Neuronal stem cell (in vitro differentiated cells): Measurements from ENCODE around the gene PRDM10.
A peak's percentile ranks its signal among the peaks of the same experiment; 100 is the strongest.

Experiments
- DNase-seq: peaks from one replicate; pipeline ENCODE4 v3.0.0-alpha.2; 2013; ENCODE audit warnings: low spot score
- H2AFZ ChIP-seq: one replicate; pipeline ENCODE4 v1.6.1; 2013; ENCODE audit warnings: mild to moderate bottlenecking, low read length, inconsistent platforms
- H2AK5ac ChIP-seq: 2 replicates; pipeline ENCODE4 v1.6.1; 2013; ENCODE audit warnings: low read depth, mild to moderate bottlenecking, inconsistent platforms, low read length, moderate library complexity, mixed read lengths
- H2BK120ac ChIP-seq: 2 replicates; pipeline ENCODE4 v1.6.1; 2013; ENCODE audit warnings: low read depth, mild to moderate bottlenecking, inconsistent platforms, low read length, moderate library complexity, mixed read lengths
- H2BK12ac ChIP-seq: one replicate; pipeline ENCODE4 v1.6.1; 2013; ENCODE audit warnings: low read length, inconsistent platforms
- H2BK15ac ChIP-seq: 2 replicates; pipeline ENCODE4 v1.6.1; 2013; ENCODE audit warnings: mild to moderate bottlenecking, low read length, inconsistent platforms, mixed read lengths
- H2BK5ac ChIP-seq: one replicate; pipeline ENCODE4 v1.6.1; 2013; ENCODE audit warnings: inconsistent platforms, mild to moderate bottlenecking, low read length, moderate library complexity
- H3K14ac ChIP-seq: one replicate; pipeline ENCODE4 v1.6.1; 2013; ENCODE audit warnings: low read length, inconsistent platforms
- H3K18ac ChIP-seq: 2 replicates; pipeline ENCODE4 v1.6.1; 2013; ENCODE audit warnings: low read length, inconsistent platforms
- H3K23ac ChIP-seq: 2 replicates; pipeline ENCODE4 v1.6.1; 2013; ENCODE audit warnings: low read depth, mild to moderate bottlenecking, mixed read lengths, low read length, inconsistent platforms; ENCODE audit not compliant: poor library complexity
- H3K27ac ChIP-seq: replicated peaks from 3 replicates; pipeline ENCODE4 v1.5.1; 2013; ENCODE audit warnings: low read length, inconsistent platforms
- H3K27me3 ChIP-seq, 3 experiments: 2 replicates each; pipeline ENCODE4 v1.6.1; 2013; ENCODE audit warnings: low read length in 3 of 3, mild to moderate bottlenecking in 2 of 3, inconsistent platforms in 1 of 3, low read depth in 1 of 3, mixed read lengths in 1 of 3, moderate library complexity in 1 of 3; ENCODE audit not compliant: control insufficient read depth in 3 of 3, insufficient read depth in 3 of 3
- H3K36me3 ChIP-seq, 2 donors: replicated peaks in 1 of 2; 2 replicates each; pipeline ENCODE4 v1.6.1; 2013; ENCODE audit warnings: low read length in 2 of 2; ENCODE audit not compliant: control insufficient read depth in 2 of 2, insufficient read depth in 2 of 2
- H3K4ac ChIP-seq: 2 replicates; pipeline ENCODE4 v1.6.1; 2013; ENCODE audit warnings: inconsistent platforms, mild to moderate bottlenecking, low read length, moderate library complexity
- H3K4me1 ChIP-seq, 2 donors: 1 replicate in 1 of 2; 2 replicates in 1 of 2; pipeline ENCODE4 v1.6.1; 2013; ENCODE audit warnings: low read length in 2 of 2, low read depth in 1 of 2; ENCODE audit not compliant: control insufficient read depth in 2 of 2, insufficient read depth in 1 of 2
- H3K4me2 ChIP-seq: one replicate; pipeline ENCODE4 v1.6.1; 2013; ENCODE audit warnings: mild to moderate bottlenecking, low read length, inconsistent platforms; ENCODE audit not compliant: insufficient read depth, poor library complexity, severe bottlenecking
- H3K4me3 ChIP-seq, 2 donors: 2 replicates each; pipeline ENCODE4 v1.5.1; 2013; ENCODE audit warnings: low read length in 2 of 2, mild to moderate bottlenecking in 2 of 2, inconsistent platforms in 1 of 2, moderate library complexity in 1 of 2
- H3K79me1 ChIP-seq: one replicate; pipeline ENCODE4 v1.6.1; 2013; ENCODE audit warnings: low read depth, mild to moderate bottlenecking, inconsistent platforms, low read length, moderate library complexity
- H3K9ac ChIP-seq: one replicate; pipeline ENCODE4 v1.6.1; 2013; ENCODE audit warnings: mild to moderate bottlenecking, low read depth, low read length, inconsistent platforms; ENCODE audit not compliant: poor library complexity
- H3K9me3 ChIP-seq, 2 donors: replicated peaks in 1 of 2; 2 replicates each; pipeline versions ENCODE3 to v1.6.1; 2013; ENCODE audit warnings: low read length in 2 of 2, mild to moderate bottlenecking in 2 of 2, inconsistent platforms in 1 of 2, low read depth in 1 of 2, mixed read lengths in 1 of 2, moderate library complexity in 1 of 2; ENCODE audit not compliant: control insufficient read depth in 2 of 2, insufficient read depth in 1 of 2
- H4K8ac ChIP-seq: one replicate; pipeline ENCODE4 v1.6.1; 2013; ENCODE audit warnings: low read depth, mild to moderate bottlenecking, inconsistent platforms, low read length, moderate library complexity
- H4K91ac ChIP-seq: one replicate; pipeline ENCODE4 v1.6.1; 2013; ENCODE audit warnings: low read length, low read depth, mild to moderate bottlenecking, inconsistent platforms; ENCODE audit not compliant: poor library complexity
- WGBS, 2 donors: extraction: QIAGEN DNeasy Blood & Tissue Kit; methylation state at CpG; one replicate each; pipeline ENCODE4 v1.1.7; 2013; ENCODE audit warnings: missing lambda C conversion rate in 2 of 2, mixed read lengths in 1 of 2; ENCODE audit not compliant: insufficient read length in 2 of 2, insufficient replicate concordance in 1 of 2; ENCODE audit errors: extremely low coverage in 2 of 2; 5-methylcytosine and 5-hydroxymethylcytosine counted together

PRDM10 gene

DNA sequence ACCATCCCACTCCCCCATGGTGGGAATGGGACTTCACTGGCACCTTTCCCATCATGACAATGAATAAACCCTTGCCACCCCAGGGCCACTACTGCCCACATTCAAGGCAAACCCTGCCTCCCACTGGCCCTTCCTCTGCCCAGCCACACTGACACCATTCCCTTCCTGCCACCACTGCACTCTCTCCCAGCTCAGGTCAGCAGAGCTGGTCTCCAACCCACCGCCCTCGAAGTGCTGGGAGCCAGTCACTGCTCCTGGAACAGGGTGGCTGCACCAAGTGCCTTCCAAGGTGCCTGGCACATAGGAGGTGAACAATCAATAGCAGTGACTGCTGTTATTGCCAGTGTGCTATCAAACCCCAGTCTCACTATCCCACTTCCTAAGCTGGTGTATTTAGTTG, 27.1 kb downstream of the PRDM10 start:
- no CpG with 5 or more reads among the region's 2 CpGs for WGBS, 2 donors
- peak overlapping the region in 1 of 2 donors; percentile 48 for H3K4me3 ChIP-seq
- DNase-seq = no peak
- H2AFZ ChIP-seq = no peak overlapping the region
- peaks cover 3% of the 10 kb centered on the region for H3K79me1 ChIP-seq
- H3K9me3 ChIP-seq = no peaks in the 10 kb centered on the region
- no peaks in the 10 kb centered on the region for H3K27me3 ChIP-seq
- no peak overlapping the region for H4K8ac ChIP-seq
- H3K9ac ChIP-seq = no peak overlapping the region
- no peak overlapping the region for H4K91ac ChIP-seq
- H3K4me1 ChIP-seq = peaks cover 10 to 20% of the 10 kb centered on the region in 2 donors
- H2BK15ac ChIP-seq = no peak overlapping the region
- no peak overlapping the region for H3K4ac ChIP-seq
- no peak overlapping the region for H2BK5ac ChIP-seq
- no peak overlapping the region for H2BK120ac ChIP-seq
- no peak overlapping the region for H3K14ac ChIP-seq
- no peak overlapping the region for H3K27ac ChIP-seq
- no peak overlapping the region for H2BK12ac ChIP-seq
- no peak overlapping the region for H3K4me2 ChIP-seq
- H2AK5ac ChIP-seq = no peak overlapping the region
- H3K36me3 ChIP-seq = peaks cover 0 to 2% of the 10 kb centered on the region in 2 donors
- no peak overlapping the region for H3K18ac ChIP-seq
- H3K23ac ChIP-seq = peak overlapping the region; percentile 2

DNA sequence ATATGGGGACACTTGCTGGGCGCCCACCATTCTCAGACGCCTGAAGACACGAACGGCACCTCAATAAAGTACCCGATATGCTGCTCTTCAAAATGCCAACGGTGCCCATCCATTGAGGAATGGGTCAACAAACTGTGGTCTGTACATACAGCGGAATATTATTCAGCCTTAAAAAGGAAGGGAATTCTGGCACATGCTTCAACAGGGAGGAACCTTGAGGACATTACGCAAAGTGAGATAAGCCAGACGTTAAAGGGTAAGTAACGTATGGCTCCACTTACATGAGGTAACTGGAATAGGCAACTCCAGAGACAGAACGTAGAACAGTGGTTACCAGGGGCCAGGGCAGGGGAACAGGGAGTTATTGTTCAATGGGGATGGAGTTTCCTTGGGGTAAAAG, 28.0 kb downstream of the PRDM10 start:
- H2BK15ac ChIP-seq = no peak overlapping the region
- H3K23ac ChIP-seq = no peak overlapping the region
- no CpG with 5 or more reads among the region's 11 CpGs for WGBS, 2 donors

DNA sequence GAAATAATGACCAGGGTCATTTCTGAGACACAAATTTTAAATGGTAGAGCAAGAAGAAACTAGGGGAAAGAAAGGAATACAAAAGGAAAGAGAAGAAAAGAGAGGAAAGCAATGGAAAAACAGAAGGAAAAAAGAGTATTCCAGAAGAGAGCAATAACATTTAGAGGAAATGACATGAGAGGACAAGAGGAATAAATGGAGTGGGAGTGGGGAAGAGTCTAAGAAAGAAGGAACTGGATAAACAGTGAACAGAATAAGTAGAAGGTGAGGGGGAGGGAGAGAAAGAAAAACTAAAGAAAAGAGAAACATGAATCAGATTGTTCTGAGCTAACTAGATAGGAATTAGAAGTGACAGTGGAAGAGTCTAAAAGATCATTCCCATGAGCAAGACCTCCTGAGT, 28.4 kb downstream of the PRDM10 start:
- Histone ChIP-seq H3K23ac (no peak overlapping the region), H3K4me3 (no peak overlapping the region), H3K27me3 (no peaks in the 10 kb centered on the region), H2BK12ac (no peak overlapping the region), H3K14ac (no peak overlapping the region), H3K36me3 (peaks cover 0 to under 1% of the 10 kb centered on the region in 2 donors), H3K79me1 (peaks cover 5% of the 10 kb centered on the region), H3K27ac (no peak overlapping the region), H2BK15ac (no peak overlapping the region), H2AK5ac (no peak overlapping the region), H2BK5ac (no peak overlapping the region), H3K4me1 (peaks cover 10 to 20% of the 10 kb centered on the region in 2 donors), H3K4me2 (no peak overlapping the region), H2AFZ (no peak overlapping the region), H3K9me3 (no peaks in the 10 kb centered on the region), H4K91ac (no peak overlapping the region), H3K18ac (no peak overlapping the region), H3K4ac (no peak overlapping the region), H2BK120ac (no peak overlapping the region), H3K9ac (no peak overlapping the region), H4K8ac (no peak overlapping the region)
- DNase-seq = no peak

More for the DNA sequence above, 28.0 kb downstream of the PRDM10 start:
- H3K14ac ChIP-seq = no peak overlapping the region
- H3K18ac ChIP-seq = no peak overlapping the region
- H3K27ac ChIP-seq = no peak overlapping the region
- no peak overlapping the region for H3K4me2 ChIP-seq
- peaks cover 5% of the 10 kb centered on the region for H3K79me1 ChIP-seq
- H3K27me3 ChIP-seq = no peaks in the 10 kb centered on the region
- peaks cover 0 to 2% of the 10 kb centered on the region in 2 donors for H3K36me3 ChIP-seq
- H3K9ac ChIP-seq = no peak overlapping the region
- no peaks in the 10 kb centered on the region for H3K9me3 ChIP-seq
- no peak overlapping the region for H3K4ac ChIP-seq
- H2AK5ac ChIP-seq = no peak overlapping the region
- H4K91ac ChIP-seq = peak overlapping the region; percentile 42
- H2AFZ ChIP-seq = no peak overlapping the region
- no peak for DNase-seq
- H2BK120ac ChIP-seq = no peak overlapping the region
- H2BK5ac ChIP-seq = no peak overlapping the region
- peaks cover 10 to 20% of the 10 kb centered on the region in 2 donors for H3K4me1 ChIP-seq
- H3K4me3 ChIP-seq = no peak overlapping the region
- H2BK12ac ChIP-seq = no peak overlapping the region
- no peak overlapping the region for H4K8ac ChIP-seq

DNA sequence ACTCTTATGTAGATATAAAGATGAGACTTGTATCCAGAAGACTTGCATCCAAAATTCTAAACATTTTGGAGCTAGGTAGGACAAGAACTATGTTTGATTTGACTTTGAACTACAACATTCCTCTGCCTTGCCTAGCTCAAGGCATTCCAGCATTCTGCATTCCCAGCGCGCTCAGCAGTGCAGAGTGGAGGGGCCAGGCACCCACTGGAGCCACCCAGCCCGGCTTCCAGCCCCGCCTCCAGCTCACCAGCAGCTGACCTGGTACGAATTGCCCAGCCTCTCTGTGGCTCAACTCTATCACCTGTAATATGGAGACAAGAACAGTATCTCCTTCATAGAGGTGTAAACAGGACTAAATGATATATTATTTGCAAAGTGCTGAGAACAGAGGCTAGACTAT, 28.8 kb downstream of the PRDM10 start:
- H3K79me1 ChIP-seq = peaks cover 5% of the 10 kb centered on the region
- no peaks in the 10 kb centered on the region for H3K27me3 ChIP-seq
- H2BK5ac ChIP-seq = no peak overlapping the region
- no peak overlapping the region for H2BK12ac ChIP-seq
- no peak overlapping the region for H4K8ac ChIP-seq
- no peaks in the 10 kb centered on the region for H3K9me3 ChIP-seq
- H3K36me3 ChIP-seq = no peaks in the 10 kb centered on the region
- H3K14ac ChIP-seq = no peak overlapping the region
- H3K9ac ChIP-seq = no peak overlapping the region
- H3K4me2 ChIP-seq = no peak overlapping the region
- no peak overlapping the region for H4K91ac ChIP-seq
- H2AK5ac ChIP-seq = no peak overlapping the region
- H2BK120ac ChIP-seq = no peak overlapping the region
- peaks cover 10 to 20% of the 10 kb centered on the region in 2 donors for H3K4me1 ChIP-seq
- no peak overlapping the region for H2BK15ac ChIP-seq
- DNase-seq = no peak
- H3K23ac ChIP-seq = no peak overlapping the region
- no peak overlapping the region for H3K4ac ChIP-seq
- no peak overlapping the region for H2AFZ ChIP-seq
- no peak overlapping the region for H3K27ac ChIP-seq
- no peak overlapping the region for H3K4me3 ChIP-seq
- WGBS, 2 donors = no CpG with 5 or more reads among the region's 5 CpGs
- no peak overlapping the region for H3K18ac ChIP-seq
